AG04449 (cell line): ENCODE measurements around the gene KLF11.
"Not testable (repeated sequence)": the region's sequence is repeated elsewhere in the genome, so short reads cannot be mapped to it uniquely, and the experiment has no call there.

Source experiments
- CTCF ChIA-PET: fragments of 350-600 bp; formaldehyde crosslinking; extraction: SDS; loops from one replicate; lab custom pipeline; 2021; ENCODE audit warnings: antibody characterized with exemption; lab: Yijun Ruan, JAX
- POLR2A ChIA-PET: fragments of 400-600, 350-600 bp; formaldehyde crosslinking; extraction: SDS; loops from one replicate; lab custom pipeline; 2020; ENCODE audit warnings: antibody characterized with exemption, inconsistent platforms; lab: Yijun Ruan, JAX
- DNase-seq: peaks from one replicate; pipeline ENCODE4 v3.0.0-alpha.2; 2010; ENCODE audit warnings: low read depth, low spot score
- H3K4me3 ChIP-seq: 2 replicates; pipeline ENCODE4 v1.5.1; 2011; ENCODE audit warnings: low read depth, mild to moderate bottlenecking, control low read depth, low read length
- TF ChIP-seq, protein P1 (sequence below): IDR thresholded peaks from one replicate; pipeline ENCODE4 v1.5.1; 2011; ENCODE audit warnings: mild to moderate bottlenecking, moderate library complexity, low read length, control low read depth, inconsistent platforms; ENCODE audit not compliant: insufficient read depth; ENCODE audit errors: missing control alignments

KLF11 gene

GRCh38 chr2:10012963-10013461 is 30.3 kb upstream of the KLF11 start:
- CTCF ChIA-PET = no interaction called here
- TF ChIP-seq, protein P1, sequence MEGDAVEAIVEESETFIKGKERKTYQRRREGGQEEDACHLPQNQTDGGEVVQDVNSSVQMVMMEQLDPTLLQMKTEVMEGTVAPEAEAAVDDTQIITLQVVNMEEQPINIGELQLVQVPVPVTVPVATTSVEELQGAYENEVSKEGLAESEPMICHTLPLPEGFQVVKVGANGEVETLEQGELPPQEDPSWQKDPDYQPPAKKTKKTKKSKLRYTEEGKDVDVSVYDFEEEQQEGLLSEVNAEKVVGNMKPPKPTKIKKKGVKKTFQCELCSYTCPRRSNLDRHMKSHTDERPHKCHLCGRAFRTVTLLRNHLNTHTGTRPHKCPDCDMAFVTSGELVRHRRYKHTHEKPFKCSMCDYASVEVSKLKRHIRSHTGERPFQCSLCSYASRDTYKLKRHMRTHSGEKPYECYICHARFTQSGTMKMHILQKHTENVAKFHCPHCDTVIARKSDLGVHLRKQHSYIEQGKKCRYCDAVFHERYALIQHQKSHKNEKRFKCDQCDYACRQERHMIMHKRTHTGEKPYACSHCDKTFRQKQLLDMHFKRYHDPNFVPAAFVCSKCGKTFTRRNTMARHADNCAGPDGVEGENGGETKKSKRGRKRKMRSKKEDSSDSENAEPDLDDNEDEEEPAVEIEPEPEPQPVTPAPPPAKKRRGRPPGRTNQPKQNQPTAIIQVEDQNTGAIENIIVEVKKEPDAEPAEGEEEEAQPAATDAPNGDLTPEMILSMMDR = no peak
- DNase-seq = no peak
- no peak overlapping the region for H3K4me3 ChIP-seq
- POLR2A ChIA-PET = no interaction called here

DNA sequence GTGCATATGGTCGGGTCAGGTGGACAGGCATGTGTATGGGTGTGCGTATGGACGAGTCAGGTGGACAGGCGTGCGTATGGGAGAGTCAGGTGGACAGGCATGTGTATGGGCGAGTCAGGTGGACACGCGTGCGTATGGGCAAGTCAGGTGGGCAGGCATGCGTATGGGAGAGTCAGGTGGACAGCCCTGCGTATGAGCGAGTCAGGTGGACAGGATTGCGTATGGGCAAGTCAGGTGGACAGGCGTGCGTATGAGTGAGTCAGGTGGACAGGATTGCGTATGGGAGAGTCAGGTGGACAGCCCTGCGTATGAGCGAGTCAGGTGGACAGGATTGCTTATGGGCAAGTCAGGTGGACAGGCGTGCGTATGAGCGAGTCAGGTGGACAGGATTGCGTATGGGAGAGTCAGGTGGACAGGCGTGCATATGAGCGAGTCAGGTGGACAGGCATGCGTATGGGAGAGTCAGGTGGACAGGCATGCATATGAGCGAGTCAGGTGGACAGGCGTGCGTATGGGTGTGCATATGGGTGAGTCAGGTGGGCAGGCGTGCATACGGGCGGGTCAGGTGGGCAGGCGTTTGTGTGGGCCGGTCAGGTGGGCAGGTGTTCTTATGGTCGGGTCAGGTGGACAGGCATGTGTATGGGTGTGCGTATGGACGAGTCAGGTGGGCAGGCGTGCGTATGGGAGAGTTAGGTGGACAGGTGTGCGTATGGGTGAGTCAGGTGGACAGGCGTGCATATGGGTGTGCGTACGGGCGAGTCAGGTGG is 29.5 kb upstream of the KLF11 start:
- H3K4me3 ChIP-seq, DNase-seq, POLR2A ChIA-PET, CTCF ChIA-PET: not testable (repeated sequence)

DNA sequence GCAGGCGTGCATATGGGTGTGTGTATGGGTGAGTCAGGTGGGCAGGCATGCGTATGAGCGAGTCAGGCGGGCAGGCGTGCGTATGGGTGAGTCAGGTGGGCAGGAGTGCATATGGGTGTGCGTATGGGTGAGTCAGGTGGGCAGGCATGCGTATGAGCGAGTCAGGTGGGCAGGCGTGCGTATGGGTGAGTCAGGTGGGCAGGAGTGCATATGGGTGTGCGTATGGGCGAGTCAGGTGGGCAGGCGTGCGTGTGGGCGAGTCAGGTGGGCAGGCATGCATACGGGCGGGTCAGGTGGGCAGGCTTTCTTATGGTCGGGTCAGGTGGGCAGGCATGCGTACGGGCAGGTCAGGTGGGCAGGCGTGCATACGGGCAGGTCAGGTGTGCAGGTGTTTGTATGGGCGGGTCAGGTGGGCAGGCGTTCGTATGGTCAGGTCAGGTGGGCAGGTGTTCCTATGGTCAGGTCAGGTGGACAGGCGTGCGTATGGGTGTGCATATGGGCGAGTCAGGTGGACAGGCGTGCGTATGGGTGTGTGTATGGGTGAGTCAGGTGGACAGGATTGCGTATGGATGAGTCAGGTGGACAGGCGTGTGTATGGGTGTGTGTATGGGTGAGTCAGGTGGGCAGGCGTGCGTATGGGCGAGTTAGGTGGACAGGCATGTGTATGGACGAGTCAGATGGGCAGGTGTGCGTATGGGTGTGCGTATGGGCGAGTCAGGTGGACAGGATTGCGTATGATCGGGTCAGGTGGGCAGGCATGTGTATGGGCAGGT is 28.7 kb upstream of the KLF11 start:
- no peak overlapping the region for H3K4me3 ChIP-seq
- POLR2A ChIA-PET = no interaction called here
- TF ChIP-seq, protein P1 = no peak
- CTCF ChIA-PET = no interaction called here
- DNase-seq = no peak

- CTCF ChIA-PET, H3K4me3 ChIP-seq, POLR2A ChIA-PET, DNase-seq: not testable (repeated sequence)
Observed at GRCh38 chr2:10015376-10015989, 27.9 kb upstream of the KLF11 start.

DNA sequence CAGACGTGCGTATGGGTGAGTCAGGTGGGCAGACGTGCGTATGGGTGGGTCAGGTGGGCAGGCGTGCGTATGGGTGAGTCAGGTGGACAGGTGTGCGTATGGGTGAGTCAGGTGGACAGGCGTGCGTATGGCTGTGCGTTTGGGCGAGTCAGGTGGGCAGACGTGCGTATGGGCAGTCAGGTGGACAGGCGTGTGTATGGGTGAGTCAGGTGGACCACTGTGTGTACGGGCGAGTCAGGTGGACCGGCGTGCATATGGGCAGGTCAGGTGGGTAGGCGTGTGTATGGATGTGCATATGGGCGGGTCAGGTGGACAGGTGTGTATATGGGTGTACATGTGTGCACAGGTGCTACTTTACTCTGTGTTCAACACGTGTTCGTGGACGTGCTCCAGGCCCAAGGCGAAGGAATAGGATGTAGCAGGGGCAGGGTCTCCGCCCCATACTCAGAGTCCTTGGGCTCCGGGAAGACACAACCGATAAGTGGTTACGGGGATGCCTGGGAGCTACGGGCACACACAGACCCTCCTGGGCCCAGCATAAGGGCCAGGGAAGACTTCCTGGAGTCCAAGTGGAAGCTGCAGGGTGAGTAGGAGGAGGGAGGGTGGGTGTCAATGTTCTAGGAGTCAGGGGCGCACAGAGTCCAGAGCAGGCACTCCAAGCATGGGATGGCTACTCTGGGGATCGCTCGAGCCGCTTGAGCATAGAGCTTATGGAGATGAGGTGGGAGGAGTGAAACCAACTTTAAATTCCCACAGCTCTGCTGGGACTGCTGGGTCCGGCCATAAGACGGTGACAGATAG is 27.1 kb upstream of the KLF11 start:
- no peak for DNase-seq
- CTCF ChIA-PET = interaction anchor here (0.6 to 1.0 kb wide), 3 partner anchors 8 to 245 kb away, joined by 3 read pairs; no protein-coding TSS in a partner anchor
- POLR2A ChIA-PET = no interaction called here
- TF ChIP-seq, protein P1 = no peak
- no peak overlapping the region for H3K4me3 ChIP-seq

GRCh38 chr2:10016802-10017258 is 26.5 kb upstream of the KLF11 start:
- ChIA-PET CTCF (interaction anchor here (0.6 to 1.0 kb wide), 3 partner anchors 8 to 246 kb away, joined by 3 read pairs; no protein-coding TSS in a partner anchor), POLR2A (no interaction called here)
- no peak for DNase-seq
- H3K4me3 ChIP-seq = no peak overlapping the region
- TF ChIP-seq, protein P1 = no peak
